HG03280 (cell line): ENCODE measurements around the gene SLC39A8.
A peak's percentile ranks its signal among the peaks of the same experiment; 100 is the strongest.
"Not testable (repeated sequence)": the region's sequence is repeated elsewhere in the genome, so short reads cannot be mapped to it uniquely, and the experiment has no call there.

ENCODE experiments used
- ATAC-seq: cut with Tn5 transposase; IDR thresholded peaks from one replicate; pipeline ENCODE4 v1.9.1; 2021; ENCODE audit warnings: mild to moderate bottlenecking, moderate library complexity; ENCODE audit not compliant: unreplicated experiment

SLC39A8 gene

GRCh38 chr4:102305666-102306065 lies 39.6 kb downstream of the SLC39A8 start:
- no peak for ATAC-seq

DNA sequence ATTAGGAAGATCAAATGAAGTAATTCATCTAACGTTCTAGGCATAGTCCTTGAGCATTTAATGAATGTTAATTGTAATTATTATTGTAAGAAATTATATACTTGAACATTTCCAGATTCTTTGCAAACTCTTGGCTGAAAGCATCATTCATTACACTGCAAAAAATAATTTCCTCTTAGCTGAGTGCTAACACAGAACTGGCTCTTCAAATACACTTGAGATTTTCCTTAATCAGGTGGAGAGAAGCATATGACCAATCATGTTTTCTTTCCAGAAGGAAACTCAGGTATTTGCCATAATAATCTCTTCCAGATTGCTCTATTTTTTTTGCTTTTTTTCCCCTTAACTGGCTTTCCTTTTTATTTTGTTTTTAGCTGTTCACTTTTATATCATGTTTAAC lies 42.5 kb downstream of the SLC39A8 start:
- ATAC-seq, result no peak

GRCh38 chr4:102301167-102301566 lies 44.1 kb downstream of the SLC39A8 start:
- ATAC-seq, result no peak

GRCh38 chr4:102299354-102300107 lies 45.8 kb downstream of the SLC39A8 start:
- peak; percentile 86 for ATAC-seq

DNA sequence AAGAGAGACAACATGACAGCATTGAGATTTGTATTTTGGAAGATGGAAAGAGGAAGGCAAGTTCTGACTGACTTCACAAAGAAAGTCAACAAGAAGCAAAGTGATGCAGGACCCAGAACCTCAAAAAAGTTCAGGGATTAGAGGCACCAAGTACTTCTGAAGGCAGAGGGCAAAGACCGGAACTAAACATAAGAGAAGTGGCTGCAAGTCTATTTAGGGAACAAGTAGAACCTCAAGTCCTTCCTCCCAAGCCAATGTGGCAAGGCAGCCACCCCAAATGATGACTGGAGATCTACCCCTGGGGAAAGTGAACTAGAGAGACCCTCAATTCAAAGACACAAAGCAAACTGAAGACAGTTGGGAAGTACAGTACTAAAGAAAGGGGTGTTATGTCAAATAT lies 46.6 kb downstream of the SLC39A8 start:
- no peak for ATAC-seq

GRCh38 chr4:102295153-102295862 lies 50.0 kb downstream of the SLC39A8 start:
- no peak for ATAC-seq

DNA sequence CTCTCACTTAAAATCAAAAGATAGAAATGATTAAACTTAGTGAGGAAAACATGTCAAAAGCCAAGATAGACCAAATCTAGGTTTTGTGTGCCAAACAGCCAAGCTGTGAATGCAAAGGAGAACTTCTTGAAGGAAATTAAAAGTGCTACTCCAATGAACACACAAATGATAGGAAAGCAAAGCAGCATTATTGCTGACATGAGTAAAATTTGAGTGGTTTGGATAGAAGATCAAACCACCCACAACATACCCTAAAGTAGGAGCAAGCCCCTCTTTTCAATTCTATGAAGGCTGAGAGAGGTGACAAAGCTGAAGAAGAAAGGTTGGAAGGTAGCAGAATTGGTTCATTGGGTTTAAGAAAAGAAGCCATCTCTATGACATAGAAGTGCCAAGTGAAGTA lies 56.8 kb downstream of the SLC39A8 start:
- ATAC-seq, result no peak

- ATAC-seq, result no peak
Measured at GRCh38 chr4:102285831-102286230, 59.5 kb downstream of the SLC39A8 start.

DNA sequence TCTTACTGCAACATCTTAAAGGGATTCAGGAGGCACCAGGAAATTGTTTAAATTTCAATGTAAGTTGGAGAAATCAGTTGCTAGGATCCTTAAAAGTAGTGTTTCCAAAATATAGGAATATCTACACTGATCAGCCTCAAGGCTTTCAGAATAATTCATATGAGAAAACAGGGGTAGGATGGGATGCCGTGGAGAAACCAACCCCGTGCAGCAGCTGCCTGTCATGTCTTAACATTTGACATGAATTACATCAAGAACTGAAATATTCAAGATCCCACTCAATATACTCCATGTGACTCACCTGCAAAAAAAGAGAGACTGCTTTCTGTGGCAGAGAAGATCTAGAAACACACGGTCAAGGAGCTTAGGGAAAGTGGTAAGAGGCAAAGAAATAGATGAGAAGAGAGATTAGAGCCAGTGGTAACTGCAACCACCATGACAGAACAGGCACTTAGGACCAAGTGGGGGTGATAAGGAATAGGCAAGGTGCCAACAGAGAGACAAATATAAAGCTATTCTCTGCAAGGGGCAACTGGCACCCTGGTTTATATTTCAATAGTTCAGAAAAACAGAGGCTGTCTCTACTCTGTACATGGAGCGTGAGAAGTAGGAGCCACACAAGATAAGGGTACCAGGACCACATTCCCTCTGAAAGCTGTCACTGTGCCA lies 64.0 kb downstream of the SLC39A8 start:
- no peak for ATAC-seq

DNA sequence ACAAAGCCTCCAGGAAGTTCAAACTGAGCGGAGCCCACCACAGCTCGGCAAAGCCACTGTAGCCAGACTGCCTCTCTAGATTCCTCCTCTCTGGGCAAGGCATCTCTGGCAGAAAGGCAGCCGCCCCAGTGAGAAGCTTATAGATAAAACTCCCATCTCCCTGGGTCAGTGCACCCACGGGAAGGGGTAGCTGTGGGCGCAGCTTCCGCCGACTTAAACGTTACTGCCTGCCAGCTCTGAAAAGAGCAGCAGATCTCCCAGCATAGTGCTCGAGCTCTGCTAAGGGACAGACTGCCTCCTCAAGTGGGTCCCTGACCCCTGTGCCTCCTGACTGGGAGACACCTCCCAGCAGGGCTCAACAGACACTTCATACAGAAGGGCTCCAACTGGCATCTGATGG lies 72.0 kb downstream of the SLC39A8 start:
- ATAC-seq, result not testable (repeated sequence)

GRCh38 chr4:102272318-102272717 lies 73.0 kb downstream of the SLC39A8 start:
- no peak for ATAC-seq

- no peak for ATAC-seq
Measured at GRCh38 chr4:102268355-102268754, 76.9 kb downstream of the SLC39A8 start.

GRCh38 chr4:102263024-102263787 lies 82.1 kb downstream of the SLC39A8 start:
- ATAC-seq, result peak; percentile 85

- ATAC-seq, result no peak
Measured at GRCh38 chr4:102259702-102260101, 85.6 kb downstream of the SLC39A8 start.

DNA sequence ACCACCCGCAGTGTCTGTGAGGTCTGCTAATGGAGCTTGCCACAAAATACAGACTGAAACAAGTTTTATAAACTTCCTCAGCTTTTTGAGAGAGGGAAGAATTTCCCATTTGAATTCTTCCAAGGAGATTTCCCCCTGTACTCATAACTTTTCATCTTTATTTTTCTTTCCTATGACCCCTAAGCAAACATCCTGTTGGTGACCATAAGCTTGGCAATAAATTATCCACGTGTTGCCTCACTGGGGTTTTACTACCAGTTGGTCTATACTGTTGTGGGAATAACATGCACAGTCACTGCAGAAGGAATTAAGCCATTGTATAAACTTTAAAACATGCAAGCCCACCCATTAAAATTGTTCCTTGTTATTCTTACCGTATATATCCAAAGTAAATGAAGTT lies 86.2 kb downstream of the SLC39A8 start:
- no peak for ATAC-seq

DNA sequence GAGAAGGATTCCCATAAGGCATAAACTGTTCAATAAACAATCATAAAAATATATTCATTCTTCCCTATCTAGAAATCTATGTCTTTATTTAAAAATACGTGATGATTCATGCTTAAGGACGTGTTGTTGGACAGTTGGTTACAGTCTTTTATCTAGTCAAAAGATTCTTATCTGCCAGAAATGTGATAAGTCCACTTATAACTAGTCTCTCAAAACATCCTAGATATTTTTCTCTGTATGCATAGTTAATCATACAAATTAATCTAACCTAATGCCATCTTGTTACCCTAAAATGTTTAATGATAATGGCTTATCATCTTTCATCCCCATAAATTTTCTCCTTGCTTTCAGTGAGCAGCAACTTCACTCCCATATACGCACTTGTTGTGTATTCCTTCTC lies 89.0 kb downstream of the SLC39A8 start:
- no peak for ATAC-seq

GRCh38 chr4:102253860-102254259 lies 91.4 kb downstream of the SLC39A8 start:
- ATAC-seq, result no peak

- ATAC-seq, result no peak
Measured at GRCh38 chr4:102252171-102252570, 93.1 kb downstream of the SLC39A8 start.

DNA sequence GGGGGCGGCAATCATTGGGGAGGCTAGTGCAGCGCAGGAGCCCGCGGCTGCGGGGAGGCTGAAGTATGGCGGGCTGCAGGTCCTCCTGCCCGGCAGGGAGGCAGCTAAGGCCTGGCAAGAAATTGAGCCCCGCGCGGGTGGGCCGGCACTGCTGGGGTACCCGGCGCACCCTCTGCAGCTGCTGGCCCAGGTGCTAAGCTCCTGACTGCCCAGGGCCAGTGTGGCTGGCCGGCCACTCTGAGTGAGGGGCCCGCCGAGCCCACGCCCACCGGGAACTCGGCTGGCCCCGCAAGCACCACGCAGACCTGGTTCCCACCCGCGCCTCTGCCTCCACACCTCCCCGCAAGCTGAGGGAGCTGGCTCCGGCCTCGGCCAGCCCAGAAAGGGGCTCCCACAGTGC lies 94.9 kb downstream of the SLC39A8 start:
- no peak for ATAC-seq

GRCh38 chr4:102247041-102247440 lies 98.2 kb downstream of the SLC39A8 start:
- no peak for ATAC-seq

DNA sequence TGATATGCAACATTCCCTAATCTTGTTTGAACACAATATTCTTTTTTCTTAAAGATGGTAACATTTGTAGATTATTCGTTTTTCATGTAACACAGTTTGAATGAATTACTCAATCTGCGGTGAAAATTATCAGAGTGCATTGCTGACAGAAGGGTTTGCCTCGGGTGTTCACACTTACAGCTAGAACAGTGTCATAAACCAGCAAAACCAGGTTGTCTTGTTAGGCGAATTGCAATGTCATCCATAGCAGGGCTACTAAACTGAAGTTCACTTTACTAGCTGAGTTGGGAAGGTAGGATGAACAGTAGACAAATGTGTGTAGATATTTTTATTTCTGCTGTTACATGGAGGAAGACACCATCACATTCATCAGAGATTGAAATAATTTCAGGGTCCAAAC lies 98.9 kb downstream of the SLC39A8 start:
- ATAC-seq, result no peak
